NCI-H2196 (cell line): Measurements from ENCODE around the gene RAB39B.
"Not testable (repeated sequence)": the region's sequence is repeated elsewhere in the genome, so short reads cannot be mapped to it uniquely, and the experiment has no call there.

Experiments used
- DNase-seq: peaks from one replicate; lab custom pipeline; 2025; ENCODE audit not compliant: unreplicated experiment; lab: John Stamatoyannopoulos, UW

RAB39B gene

GRCh38 chrX:155263854-155264628, at the start of gene RAB39B:
TSS of gene RAB39B (minus strand) at chrX:155264491. CDS start at chrX:155264288, 203 bp downstream.
- DNase-seq, result peak; percentile 41

- no peak for DNase-seq
Measured at GRCh38 chrX:155313766-155314165, 49.5 kb upstream of the RAB39B start.

GRCh38 chrX:155293771-155294170, 29.5 kb upstream of the RAB39B start:
- no peak for DNase-seq

- DNase-seq, result no peak
Measured at GRCh38 chrX:155279873-155280272, 15.6 kb upstream of the RAB39B start.

GRCh38 chrX:155270969-155271368, 6.7 kb upstream of the RAB39B start:
- DNase-seq, result no peak

- not testable (repeated sequence) for DNase-seq
Measured at GRCh38 chrX:155267995-155268394, 3.7 kb upstream of the RAB39B start.

- no peak for DNase-seq
Measured at GRCh38 chrX:155266439-155266838, 2.1 kb upstream of the RAB39B start.

GRCh38 chrX:155262970-155263754, 1.1 kb downstream of the RAB39B start:
- no peak for DNase-seq

- no peak for DNase-seq
Measured at GRCh38 chrX:155259752-155260151, 4.5 kb downstream of the RAB39B start.

- DNase-seq, result no peak
Measured at GRCh38 chrX:155251391-155251790, 12.9 kb downstream of the RAB39B start.

- no peak for DNase-seq
Measured at GRCh38 chrX:155247497-155247896, 16.8 kb downstream of the RAB39B start.

- no peak for DNase-seq
Measured at GRCh38 chrX:155246748-155247147, 17.5 kb downstream of the RAB39B start.

- no peak for DNase-seq
Measured at GRCh38 chrX:155242300-155242699, 22.0 kb downstream of the RAB39B start.

- no peak for DNase-seq
Measured at GRCh38 chrX:155237719-155238118, 26.6 kb downstream of the RAB39B start.

- no peak for DNase-seq
Measured at GRCh38 chrX:155235891-155236290, 28.4 kb downstream of the RAB39B start.

GRCh38 chrX:155231163-155231562, 33.1 kb downstream of the RAB39B start:
- DNase-seq, result no peak

- DNase-seq, result no peak
Measured at GRCh38 chrX:155225774-155226173, 38.5 kb downstream of the RAB39B start.

GRCh38 chrX:155223746-155224145, 40.5 kb downstream of the RAB39B start:
- not testable (repeated sequence) for DNase-seq

GRCh38 chrX:155221351-155221750, 42.9 kb downstream of the RAB39B start:
- no peak for DNase-seq

- DNase-seq, result no peak
Measured at GRCh38 chrX:155218777-155219176, 45.5 kb downstream of the RAB39B start.

- DNase-seq, result no peak
Measured at GRCh38 chrX:155216940-155217440, 47.3 kb downstream of the RAB39B start.
